A673 (cell line): Measurements from ENCODE around the gene SGPL1.

Source experiments
- EZH2 ChIP-seq: fragments of 200-600 bp; sonication (generic); IDR thresholded peaks from 2 replicates; pipeline ENCODE4 v1.6.1; 2017; ENCODE audit warnings: borderline replicate concordance, low read depth, mild to moderate bottlenecking, mixed read lengths, antibody characterized with exemption, low read length; ENCODE audit not compliant: poor library complexity, severe bottlenecking
- TF ChIP-seq, protein P1 (sequence below): fragments of 300-800, 200-600 bp; sonication (generic); conservative IDR thresholded peaks from 2 replicates; pipeline ENCODE4 v1.5.1; 2017; ENCODE audit warnings: low read depth, mild to moderate bottlenecking, antibody characterized with exemption, low read length, moderate library complexity, mixed read lengths

DNA sequence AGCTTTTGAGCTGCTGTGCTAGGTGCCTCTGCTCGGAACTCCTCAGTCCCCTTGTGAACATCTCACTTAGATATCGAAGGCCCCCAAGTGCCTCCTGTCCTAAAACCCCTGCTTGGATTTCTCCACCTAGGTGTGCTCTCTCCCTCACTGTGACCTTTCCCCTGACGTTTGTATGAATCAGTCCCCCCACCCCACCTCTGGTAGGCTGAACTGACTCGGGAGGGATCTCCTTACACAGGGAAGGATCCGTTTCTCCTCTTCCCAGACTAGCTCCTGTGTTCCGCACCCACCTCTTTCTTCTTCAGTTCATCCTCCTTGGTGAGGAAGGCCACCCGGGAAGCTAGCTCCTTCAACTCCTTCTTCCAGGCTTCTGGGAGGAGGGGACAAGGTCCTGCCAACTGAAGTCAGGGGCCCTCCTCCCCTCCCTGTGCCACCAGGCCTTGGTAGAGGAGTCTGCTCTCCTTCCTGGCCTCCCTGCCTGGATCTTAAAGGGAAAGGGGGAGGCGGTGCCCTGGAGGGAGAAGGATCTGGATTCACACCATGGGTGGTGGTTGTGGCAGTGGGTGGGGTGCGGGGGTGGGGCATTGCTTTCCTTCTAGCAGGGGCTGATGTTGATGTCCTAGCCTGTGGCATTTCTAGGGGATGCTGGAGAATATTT, 37.4 kb upstream of the SGPL1 start:
- TF ChIP-seq, protein P1, sequence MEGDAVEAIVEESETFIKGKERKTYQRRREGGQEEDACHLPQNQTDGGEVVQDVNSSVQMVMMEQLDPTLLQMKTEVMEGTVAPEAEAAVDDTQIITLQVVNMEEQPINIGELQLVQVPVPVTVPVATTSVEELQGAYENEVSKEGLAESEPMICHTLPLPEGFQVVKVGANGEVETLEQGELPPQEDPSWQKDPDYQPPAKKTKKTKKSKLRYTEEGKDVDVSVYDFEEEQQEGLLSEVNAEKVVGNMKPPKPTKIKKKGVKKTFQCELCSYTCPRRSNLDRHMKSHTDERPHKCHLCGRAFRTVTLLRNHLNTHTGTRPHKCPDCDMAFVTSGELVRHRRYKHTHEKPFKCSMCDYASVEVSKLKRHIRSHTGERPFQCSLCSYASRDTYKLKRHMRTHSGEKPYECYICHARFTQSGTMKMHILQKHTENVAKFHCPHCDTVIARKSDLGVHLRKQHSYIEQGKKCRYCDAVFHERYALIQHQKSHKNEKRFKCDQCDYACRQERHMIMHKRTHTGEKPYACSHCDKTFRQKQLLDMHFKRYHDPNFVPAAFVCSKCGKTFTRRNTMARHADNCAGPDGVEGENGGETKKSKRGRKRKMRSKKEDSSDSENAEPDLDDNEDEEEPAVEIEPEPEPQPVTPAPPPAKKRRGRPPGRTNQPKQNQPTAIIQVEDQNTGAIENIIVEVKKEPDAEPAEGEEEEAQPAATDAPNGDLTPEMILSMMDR = no peak
- TF ChIP-seq EZH2 = no peak
